ENCODE measurements around the gene SLC20A1.

DNA sequence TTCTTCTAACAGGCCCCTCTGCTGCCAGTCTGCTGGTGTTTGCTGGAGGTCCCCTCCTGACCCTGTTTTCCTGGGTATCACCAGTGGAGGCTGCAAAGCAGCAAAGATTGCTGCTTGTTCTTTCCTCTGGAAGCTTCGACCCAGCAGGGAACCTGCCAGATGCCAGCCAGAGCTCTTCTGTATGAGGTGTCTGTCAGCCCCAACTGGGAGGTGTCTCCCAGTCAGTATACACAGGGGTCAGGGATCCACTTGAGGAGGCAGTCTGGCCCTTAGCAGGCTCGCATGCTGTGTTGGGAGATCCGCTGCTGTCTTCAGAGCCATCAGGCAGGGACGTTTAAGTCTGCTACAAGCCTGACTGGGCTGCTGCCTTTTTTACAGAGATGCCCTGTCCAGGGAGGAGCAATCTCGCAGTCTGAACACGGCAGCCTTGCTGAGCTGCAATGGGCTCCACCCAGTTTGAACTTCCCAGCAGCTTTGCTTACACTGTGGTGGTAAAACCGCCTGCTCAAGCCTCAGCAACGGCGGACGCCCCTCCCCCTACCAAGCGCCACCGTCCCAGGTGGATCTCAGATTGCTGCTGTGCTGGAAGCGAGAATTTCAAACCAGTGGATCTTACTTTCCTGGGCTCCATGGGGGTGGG, 31.4 kb upstream of the SLC20A1 start:
- TF ChIP-seq YY1 (IDR thresholded peaks at IDR 0.05; ENCODE audit: low read depth) (no peak), EP300 (IDR thresholded peaks at IDR 0.05; ENCODE audit: borderline replicate concordance) (no peak), TEAD4 (IDR thresholded peaks at IDR 0.05) (no peak)

Data from Ishikawa (cell line).